22Rv1 (cell line): ENCODE measurements around the gene FAM120B.

Source experiments
- CTCF ChIP-seq: fragments of 450-650 bp; IDR thresholded peaks from 2 replicates; pipeline ENCODE4 v1.5.1; 2017; ENCODE audit warnings: mild to moderate bottlenecking
- ZFX ChIP-seq: fragments of 450-650 bp; IDR thresholded peaks from 2 replicates; pipeline ENCODE4 v1.6.1; 2017; ENCODE audit warnings: antibody characterized with exemption, borderline replicate concordance

GRCh38 chr6:170445487-170445886 is 138.9 kb downstream of the FAM120B start:
- TF ChIP-seq CTCF (no peak), ZFX (no peak)
